SH-SY5Y (cell line): ENCODE data around the gene TRIM15.

Source experiments
- GATA2 ChIP-seq: IDR thresholded peaks from 2 replicates; pipeline ENCODE4 v1.6.1; 2011; ENCODE audit warnings: mild to moderate bottlenecking, low read depth, low read length
- GATA3 ChIP-seq: IDR thresholded peaks from 2 replicates; pipeline ENCODE4 v1.6.1; 2011; ENCODE audit warnings: low read depth, mild to moderate bottlenecking, low read length, moderate library complexity

The TRIM15 gene

DNA sequence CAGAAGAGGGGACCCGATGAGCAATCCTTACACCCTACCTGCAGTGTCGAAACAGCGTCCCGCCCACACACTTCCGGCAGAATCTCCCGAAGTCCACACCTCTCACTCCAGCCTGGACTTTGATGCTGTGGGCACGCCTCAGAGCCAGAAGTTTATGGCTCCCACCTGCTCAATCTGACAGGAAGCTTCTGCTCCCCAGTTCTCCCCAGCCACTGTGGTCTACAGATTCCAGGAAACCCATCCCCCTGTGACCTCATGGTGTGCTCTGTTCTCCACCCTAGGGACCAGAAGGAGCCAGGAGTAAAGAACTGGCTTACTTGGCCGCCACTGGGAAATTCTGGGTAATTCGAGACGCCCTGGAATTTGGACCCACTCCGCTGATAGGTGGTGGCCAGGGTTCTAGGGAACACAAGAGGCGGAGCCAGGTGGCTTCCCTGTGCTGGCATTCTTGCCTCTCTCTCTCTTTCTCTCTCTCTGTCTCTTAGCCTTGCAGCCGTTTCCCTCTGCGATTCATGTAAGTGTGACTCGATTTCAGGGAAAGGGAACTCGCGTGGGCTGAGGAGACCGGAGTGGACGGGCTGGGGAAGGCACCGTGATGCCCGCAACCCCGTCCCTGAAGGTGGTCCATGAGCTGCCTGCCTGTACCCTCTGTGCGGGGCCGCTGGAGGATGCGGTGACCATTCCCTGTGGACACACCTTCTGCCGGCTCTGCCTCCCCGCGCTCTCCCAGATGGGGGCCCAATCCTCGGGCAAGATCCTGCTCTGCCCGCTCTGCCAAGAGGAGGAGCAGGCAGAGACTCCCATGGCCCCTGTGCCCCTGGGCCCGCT, at the start of gene TRIM15:
Gene TRIM15 (plus strand): TSS at position 457 of the 828 bp plus-strand sequence. CDS start 139 bp downstream, at position 596.
- TF ChIP-seq GATA2 = no peak
- TF ChIP-seq GATA3 = no peak

DNA sequence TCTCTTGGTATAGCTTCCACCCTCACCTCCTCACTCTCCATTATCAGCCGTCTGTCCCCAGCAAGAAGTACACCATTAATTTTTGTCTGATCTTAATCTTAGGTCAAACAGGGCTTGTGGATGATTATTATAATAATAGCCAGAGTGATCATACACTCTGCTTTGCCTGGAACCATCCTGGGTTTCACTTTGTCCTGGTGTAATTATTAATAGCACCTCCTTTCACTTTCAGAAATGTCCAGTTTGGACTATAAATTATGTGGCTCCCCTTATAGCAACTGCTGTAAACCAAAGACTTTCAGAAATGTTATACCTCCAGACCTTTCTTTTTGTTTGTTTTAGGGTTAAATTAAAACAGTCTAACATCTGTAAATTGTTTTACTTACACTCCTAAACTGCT, 49.5 kb upstream of the TRIM15 start:
- TF ChIP-seq GATA3 = no peak

DNA sequence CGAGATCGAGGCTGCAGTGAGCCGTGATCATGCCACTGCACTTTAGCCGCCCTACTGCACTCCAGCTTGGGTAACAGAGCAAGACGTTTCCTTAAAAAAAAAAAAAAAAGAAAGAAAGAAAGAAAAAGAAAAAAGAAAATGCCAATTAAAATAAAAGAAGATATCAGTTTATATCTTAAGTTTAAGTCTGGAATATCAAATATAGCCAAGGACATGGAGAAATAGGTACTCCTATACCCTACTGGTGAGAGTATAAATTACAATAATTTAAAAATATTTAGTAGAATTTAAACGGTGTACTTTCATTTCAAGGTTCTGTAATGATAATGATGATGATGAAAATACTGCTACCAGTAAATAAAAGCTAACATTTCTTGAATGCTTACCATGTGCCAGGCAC, 46.6 kb upstream of the TRIM15 start:
- TF ChIP-seq GATA3 (no peak), GATA2 (no peak)

DNA sequence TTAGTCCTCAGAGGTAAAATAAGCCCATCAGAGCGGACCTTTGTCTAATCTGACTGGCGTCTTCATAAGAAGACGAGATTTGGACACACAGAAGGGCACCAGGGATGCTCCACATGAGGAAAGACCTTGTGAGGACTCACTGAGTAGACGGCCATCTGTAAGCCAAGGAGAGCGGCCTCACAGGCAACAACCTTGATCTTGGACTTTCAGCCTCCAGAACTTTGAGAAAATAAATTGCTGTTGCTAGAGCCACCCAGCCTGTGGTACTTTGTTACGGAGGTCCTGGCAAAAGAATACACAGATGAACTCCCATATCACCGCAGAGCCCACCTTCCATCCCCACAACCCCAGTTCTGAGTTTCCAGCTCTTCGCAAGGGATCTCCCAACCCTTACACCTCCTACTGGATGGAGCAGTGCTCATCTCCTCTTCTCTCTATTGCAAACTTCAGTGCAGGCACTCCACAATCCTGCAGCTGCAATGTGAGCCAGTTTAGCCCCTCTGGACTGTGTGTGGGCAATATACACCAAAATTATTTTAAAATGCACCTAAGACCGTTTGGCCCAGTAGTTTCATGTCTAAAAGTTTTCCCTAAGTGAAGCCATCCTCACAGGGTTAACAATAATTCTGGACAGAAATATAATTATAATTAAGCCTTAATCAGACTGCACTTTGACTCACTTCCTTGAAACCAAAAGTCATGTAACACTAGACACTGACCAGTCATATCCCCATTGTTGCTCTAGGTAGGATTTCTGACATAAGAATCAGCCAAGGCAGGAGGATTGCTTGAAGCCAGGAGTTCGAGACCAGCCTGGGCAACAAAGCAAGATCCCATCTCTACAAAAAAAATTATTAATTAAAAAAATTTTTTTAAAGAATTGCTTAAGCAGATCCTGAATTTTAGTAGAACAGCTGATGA, 41.6 kb upstream of the TRIM15 start:
- no peak for TF ChIP-seq GATA3
- no peak for TF ChIP-seq GATA2

DNA sequence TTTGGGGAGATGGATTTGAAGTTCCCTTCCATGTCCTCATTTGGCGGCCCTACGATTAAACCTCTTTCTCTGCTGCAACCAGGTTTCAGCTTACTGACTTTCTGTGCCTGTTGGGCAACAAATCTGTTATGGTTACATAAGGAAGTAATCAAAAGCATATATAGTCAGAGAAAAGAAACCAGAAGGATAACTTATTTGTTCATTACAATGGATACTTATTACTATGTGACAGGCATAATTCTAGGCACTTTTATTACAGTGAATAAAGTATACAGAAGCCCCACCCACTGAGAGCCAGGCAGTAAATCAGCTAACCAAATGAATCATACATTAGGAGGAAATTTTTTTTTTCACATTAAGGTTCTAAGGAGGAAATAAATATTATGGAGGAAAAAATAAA, 40.8 kb upstream of the TRIM15 start:
- TF ChIP-seq GATA3 = no peak
- TF ChIP-seq GATA2 = no peak

DNA sequence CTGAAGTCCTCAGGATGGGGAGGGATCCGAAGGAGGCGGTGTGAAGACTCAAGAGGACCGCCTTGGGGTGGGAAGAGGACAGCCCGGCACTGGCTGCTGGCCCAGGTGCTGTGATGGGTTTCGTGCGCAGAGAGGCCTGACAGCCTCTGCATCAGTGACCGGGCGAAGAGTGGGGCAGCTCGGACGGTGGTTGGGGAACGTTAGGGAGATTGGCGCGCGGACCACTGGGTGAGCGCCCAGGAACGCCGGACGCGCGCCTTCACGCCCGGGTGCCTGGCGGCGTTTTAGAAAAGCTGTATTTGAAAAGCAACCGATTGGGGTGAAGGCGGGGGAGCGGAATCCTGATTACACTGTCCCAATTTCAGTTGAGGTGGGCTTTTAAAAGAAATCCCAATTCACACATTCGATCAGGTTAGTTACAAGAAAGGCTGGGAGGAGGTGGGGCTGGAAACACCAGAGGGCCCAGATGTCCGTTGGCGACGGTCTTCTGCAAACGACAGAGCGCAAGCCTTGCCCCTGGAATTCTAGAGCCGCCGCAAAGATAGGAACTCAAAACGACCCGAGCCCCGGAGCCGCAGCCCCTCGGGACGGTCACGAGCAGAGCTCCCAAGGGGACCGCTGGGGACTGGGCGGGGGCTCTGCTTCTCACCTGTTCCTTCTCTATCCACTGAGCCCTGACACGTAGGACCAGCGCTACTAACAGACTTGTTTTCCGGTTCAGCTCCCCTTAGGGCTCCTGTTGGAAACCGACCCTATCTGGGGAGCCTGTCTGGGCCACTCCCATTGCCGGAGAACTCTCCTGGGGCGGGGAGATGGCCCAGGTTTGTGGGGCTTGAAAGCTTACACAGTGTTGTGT, 35.9 kb upstream of the TRIM15 start:
- no peak for TF ChIP-seq GATA2
- no peak for TF ChIP-seq GATA3

DNA sequence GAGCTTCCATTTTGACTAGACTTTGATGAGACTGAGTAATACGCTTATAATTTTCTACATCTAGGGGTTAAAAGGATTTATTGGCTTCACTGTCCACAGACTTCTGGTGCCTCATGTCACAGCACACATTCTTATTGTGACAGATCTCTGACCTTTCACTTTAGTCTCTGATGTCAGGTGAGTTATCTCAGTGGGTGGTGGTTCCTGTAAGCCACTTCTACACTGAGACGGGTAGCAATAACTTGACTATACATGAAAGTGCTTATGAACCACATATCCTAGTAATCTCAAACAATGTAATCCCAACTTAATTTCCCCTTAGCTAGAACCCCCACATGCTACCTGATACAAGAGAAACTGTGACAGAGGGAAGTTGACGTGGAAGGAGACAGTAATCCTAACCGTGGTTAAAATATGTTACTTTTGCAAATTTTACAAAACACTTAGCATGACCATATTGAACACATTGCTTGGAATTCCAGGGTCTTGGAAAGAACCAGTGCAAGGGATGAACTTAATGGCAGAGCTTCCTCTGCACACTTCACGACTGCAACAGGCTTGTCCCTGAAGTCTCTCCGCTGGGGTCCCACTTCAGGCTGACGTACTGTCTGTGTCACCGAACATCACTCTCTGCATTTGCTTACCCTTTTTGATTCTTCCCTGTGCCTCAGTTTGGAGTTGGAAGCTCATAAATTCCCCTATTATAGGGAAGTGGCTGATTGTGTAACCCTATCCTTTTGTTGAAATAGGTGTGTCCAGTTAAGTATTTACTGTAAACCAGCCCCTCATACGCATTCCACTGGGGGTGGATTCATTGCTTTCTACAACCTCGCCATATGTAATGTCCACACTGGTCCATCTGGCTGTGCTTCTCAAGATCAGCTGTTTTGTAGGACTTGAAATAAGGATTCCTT, 33.8 kb upstream of the TRIM15 start:
- TF ChIP-seq GATA3 (no peak), GATA2 (no peak)

DNA sequence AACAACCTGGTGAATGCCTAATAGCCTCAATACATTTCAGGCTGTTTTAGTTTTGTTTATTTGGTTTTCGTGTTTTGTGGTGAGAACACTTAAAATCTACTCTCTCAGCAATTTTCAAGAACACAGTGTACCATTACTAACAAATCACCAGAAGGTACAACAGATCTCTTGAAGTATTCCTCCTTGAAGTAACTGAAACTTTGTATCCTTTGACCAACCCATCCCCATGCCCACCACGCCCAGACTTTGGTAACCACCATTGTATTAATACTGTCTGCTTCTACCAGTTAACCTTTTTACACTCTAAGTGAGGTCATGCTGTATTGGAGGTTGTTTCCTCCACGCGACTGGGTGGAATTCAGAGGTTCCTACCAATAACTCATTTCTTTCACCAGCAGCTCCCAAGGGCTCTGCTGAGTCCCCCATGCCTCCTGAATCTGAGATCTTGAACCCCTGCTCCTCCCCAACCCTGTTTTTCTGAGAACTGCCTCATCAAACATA, 33.1 kb upstream of the TRIM15 start:
- TF ChIP-seq GATA3 (no peak), GATA2 (no peak)

DNA sequence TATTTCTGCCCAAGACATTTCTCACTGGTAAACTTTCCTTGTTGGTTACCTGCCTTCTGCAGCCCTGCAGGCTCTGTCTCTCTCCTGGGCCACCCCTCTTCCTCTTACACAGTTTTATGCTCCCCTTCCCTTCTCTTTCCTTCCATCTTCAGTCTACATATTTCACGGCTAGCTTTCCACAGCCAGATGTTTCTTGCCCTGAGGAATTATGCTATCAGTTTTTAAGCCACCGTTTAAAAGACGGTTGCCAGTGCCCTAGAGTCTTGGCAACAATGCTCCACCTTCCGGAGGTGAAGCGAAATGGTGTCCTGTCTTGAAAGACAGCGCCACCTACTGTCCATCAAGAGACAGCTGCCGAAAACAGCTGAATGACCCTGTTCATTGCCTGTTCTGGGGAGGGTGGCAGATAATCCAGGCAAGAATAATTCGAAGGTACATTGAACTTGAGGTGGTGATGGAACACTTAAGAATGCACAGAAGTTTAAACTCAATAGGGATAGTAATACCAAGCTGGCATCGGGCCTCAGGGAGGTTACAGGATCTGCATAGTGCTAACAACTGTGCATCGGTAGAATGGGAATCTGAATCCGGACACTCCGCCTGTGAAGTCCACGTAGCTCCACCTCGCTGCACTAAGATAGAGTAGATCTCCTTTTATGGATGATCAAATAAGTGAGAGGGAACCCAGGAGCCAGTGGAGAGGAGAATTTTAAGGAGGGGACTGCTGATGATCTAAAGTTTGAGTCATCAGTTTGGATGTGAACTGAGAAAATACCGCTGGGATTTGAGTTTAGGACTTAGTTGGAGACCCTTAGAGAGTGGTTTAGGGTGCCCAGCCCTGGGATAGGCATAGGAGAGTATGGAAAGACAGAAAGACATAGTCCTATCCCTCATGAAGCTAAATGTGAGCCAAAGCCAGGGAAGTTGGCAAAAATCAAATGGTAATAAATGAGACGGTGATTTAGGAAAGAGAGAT, 32.2 kb upstream of the TRIM15 start:
- TF ChIP-seq GATA2 (no peak), GATA3 (no peak)

DNA sequence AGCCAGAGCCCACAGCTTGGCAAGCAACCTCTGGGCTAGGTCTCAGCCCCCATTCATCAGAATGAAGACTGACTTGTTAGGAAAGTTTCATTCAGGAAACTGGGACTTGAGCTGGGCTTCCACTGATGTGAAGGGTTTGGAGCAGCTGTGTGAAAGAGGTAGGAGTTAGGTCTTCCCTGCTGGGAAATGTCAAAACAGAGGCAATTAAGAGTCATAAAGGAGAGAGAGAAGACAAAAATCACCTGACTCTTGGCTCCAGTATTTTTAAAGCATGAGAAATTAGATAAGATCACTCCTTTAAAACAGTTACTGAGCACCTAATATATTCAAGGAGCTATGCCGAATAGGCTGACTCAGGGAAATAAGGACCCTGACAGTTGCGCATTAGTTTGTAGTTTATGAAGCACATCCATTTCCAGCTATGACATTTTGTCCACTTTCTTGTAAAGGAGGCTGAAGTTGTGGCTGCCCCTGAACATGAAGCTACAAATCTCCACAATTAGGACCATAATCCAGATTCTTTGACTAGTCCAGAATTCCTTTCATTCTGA, 31.3 kb upstream of the TRIM15 start:
- TF ChIP-seq GATA3 (no peak), GATA2 (no peak)

DNA sequence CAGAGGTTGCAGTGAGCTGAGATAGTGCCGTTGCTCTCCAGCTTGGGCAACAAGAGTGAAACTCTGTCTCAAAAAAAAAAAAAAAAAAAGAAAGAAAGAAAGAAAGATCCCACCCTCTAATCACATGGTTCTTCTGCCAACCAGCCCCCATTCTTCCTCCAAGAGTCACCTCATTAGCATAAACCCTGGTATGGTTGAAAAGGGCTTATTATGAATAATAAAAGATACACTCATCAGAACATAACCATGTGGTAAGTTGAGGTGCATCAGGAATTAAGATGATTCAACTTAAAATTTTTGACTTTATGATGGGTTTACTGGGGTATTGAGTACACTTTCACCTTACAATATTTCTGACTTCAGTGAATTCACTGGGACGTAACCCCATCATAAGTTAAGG, 28.2 kb upstream of the TRIM15 start:
- no peak for TF ChIP-seq GATA3
- no peak for TF ChIP-seq GATA2
